ENCODE data around the gene CDH4. TPM values are rescaled to one million over a fixed set of nuclear protein-coding genes. Genes with fewer than 3 reads are reported as not detected.

Gene CDH4
- total and polyA plus RNA-seq, 2 of the 13 experiments (the other 11 are each of a cell fraction or from before 2014, with no cell fraction given): not detected

GRCh38 chr20:61980647-61981583, 728.9 kb downstream of the CDH4 start:
- 85% methylated on average over 22 of the region's 22 CpGs for WGBS (ENCODE audit: low lambda C conversion rate)
- peak; percentile 86 for ATAC-seq
- Histone ChIP-seq H3K9ac (ENCODE audit: insufficient read depth, low read depth, low read length) (no peak overlapping the region), H3K36me3 (replicated peaks in 1 of 2; ENCODE audit: control insufficient read depth in 1 of 2, insufficient read depth in 2 of 2, low read length in 2 of 2) (peaks cover 18 to 47% of the 10 kb centered on the region in 2 experiments), H3K79me2 (ENCODE audit: insufficient read depth, low read length) (no peaks in the 10 kb centered on the region), H3K4me3 (replicated peaks in 1 of 3; ENCODE audit: insufficient read depth in 1 of 3, low read depth in 2 of 3, low read length in 3 of 3) (no peak overlapping the region), H2AFZ (ENCODE audit: low read length) (no peak overlapping the region), H3K4me2 (ENCODE audit: low read depth, low read length) (no peak overlapping the region), H3K9me3 (ENCODE audit: low read length) (no peaks in the 10 kb centered on the region), H3K4me1 (ENCODE audit: insufficient read depth, low read length) (0 out of 2 replicates have a peak, but pooled peaks cover 6% of the 10 kb centered on the region), H3K27me3 (ENCODE audit: control insufficient read depth in 1 of 2, insufficient read depth in 2 of 2, low read length in 2 of 2) (no peaks in the 10 kb centered on the region), H3K27ac (ENCODE audit: extremely low read length, insufficient read depth, low read length) (no peak overlapping the region), H4K20me1 (ENCODE audit: insufficient read depth, low read length) (peaks cover 20% of the 10 kb centered on the region; the same call in 1 of the 2 replicates)
- DNase-seq (ENCODE audit: low spot score): peak; percentile 72
- ChIA-PET CTCF (ENCODE audit: low intra/inter-chr PET ratio, low total read pairs) (interaction anchor here (0.8 to 1.3 kb wide), 2 partner anchors 156 to 176 kb away, joined by 3 to 6 read pairs; no protein-coding TSS in a partner anchor), POLR2A (no interaction called here)
- in situ Hi-C loops (cut with HindIII; ENCODE audit: extremely low pct_ligation_motif_present, low pct_unique_long_range_greater_than_20kb) (no loop called here), intact Hi-C loops (cut with micrococcal nuclease; ENCODE audit: unreplicated experiment) (no loop called here)
- no TSS peak for BruUV-seq (replicated peaks)
- FAIRE-seq: peak; percentile 75
- no peak for TF ChIP-seq ZNF652 (CRISPR knock-in tag; IDR thresholded peaks at IDR 0.05; ENCODE audit: borderline replicate concordance, low read depth)
- TF ChIP-seq IRF2 (CRISPR knock-in tag; IDR thresholded peaks at IDR 0.05): no peak
- peak; percentile 51; the same call in 1 of the 2 replicates for TF ChIP-seq CAMTA2 (CRISPR knock-in tag; IDR thresholded peaks at IDR 0.05; ENCODE audit: borderline replicate concordance)
- no peak for TF ChIP-seq SSRP1 (CRISPR knock-in tag; IDR thresholded peaks at IDR 0.05)
- no peak for TF ChIP-seq ZNF207 (IDR thresholded peaks at IDR 0.05; ENCODE audit: borderline replicate concordance)
- TF ChIP-seq, protein P1, sequence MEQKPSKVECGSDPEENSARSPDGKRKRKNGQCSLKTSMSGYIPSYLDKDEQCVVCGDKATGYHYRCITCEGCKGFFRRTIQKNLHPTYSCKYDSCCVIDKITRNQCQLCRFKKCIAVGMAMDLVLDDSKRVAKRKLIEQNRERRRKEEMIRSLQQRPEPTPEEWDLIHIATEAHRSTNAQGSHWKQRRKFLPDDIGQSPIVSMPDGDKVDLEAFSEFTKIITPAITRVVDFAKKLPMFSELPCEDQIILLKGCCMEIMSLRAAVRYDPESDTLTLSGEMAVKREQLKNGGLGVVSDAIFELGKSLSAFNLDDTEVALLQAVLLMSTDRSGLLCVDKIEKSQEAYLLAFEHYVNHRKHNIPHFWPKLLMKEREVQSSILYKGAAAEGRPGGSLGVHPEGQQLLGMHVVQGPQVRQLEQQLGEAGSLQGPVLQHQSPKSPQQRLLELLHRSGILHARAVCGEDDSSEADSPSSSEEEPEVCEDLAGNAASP (CRISPR knock-in tag; IDR thresholded peaks at IDR 0.05; ENCODE audit: borderline replicate concordance): 0 out of 2 replicates have a peak, but pooled peaks have one; percentile 26
- no peak for TF ChIP-seq NFKBIZ (CRISPR knock-in tag; IDR thresholded peaks at IDR 0.05)
- TF ChIP-seq NFIC (IDR thresholded peaks at IDR 0.05; ENCODE audit: low read length): no peak
- TF ChIP-seq THAP11 (CRISPR knock-in tag; IDR thresholded peaks at IDR 0.05): no peak
- TF ChIP-seq, protein P2, sequence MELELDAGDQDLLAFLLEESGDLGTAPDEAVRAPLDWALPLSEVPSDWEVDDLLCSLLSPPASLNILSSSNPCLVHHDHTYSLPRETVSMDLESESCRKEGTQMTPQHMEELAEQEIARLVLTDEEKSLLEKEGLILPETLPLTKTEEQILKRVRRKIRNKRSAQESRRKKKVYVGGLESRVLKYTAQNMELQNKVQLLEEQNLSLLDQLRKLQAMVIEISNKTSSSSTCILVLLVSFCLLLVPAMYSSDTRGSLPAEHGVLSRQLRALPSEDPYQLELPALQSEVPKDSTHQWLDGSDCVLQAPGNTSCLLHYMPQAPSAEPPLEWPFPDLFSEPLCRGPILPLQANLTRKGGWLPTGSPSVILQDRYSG (CRISPR knock-in tag; IDR thresholded peaks at IDR 0.05): no peak
- no peak for TF ChIP-seq ZBTB21 (CRISPR knock-in tag; IDR thresholded peaks at IDR 0.05)
- TF ChIP-seq ZNF549 (CRISPR knock-in tag; IDR thresholded peaks at IDR 0.05): no peak
- no peak for TF ChIP-seq CEBPG (CRISPR knock-in tag; IDR thresholded peaks at IDR 0.05)
- no peak for TF ChIP-seq ZNF256 (CRISPR knock-in tag; conservative IDR thresholded peaks at IDR 0.05)
- TF ChIP-seq ZNF678 (CRISPR knock-in tag; IDR thresholded peaks at IDR 0.05): no peak
- TF ChIP-seq, protein P3, sequence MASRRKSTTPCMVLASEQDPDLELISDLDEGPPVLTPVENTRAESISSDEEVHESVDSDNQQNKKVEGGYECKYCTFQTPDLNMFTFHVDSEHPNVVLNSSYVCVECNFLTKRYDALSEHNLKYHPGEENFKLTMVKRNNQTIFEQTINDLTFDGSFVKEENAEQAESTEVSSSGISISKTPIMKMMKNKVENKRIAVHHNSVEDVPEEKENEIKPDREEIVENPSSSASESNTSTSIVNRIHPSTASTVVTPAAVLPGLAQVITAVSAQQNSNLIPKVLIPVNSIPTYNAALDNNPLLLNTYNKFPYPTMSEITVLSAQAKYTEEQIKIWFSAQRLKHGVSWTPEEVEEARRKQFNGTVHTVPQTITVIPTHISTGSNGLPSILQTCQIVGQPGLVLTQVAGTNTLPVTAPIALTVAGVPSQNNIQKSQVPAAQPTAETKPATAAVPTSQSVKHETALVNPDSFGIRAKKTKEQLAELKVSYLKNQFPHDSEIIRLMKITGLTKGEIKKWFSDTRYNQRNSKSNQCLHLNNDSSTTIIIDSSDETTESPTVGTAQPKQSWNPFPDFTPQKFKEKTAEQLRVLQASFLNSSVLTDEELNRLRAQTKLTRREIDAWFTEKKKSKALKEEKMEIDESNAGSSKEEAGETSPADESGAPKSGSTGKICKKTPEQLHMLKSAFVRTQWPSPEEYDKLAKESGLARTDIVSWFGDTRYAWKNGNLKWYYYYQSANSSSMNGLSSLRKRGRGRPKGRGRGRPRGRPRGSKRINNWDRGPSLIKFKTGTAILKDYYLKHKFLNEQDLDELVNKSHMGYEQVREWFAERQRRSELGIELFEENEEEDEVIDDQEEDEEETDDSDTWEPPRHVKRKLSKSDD (CRISPR knock-in tag; IDR thresholded peaks at IDR 0.05; ENCODE audit: low read depth): no peak
- TF ChIP-seq MATR3 (CRISPR knock-in tag; IDR thresholded peaks at IDR 0.05): no peak
- peak; percentile 96 for TF ChIP-seq STAG1 (CRISPR knock-in tag; IDR thresholded peaks at IDR 0.05)
- TF ChIP-seq ZNF12 (CRISPR knock-in tag; IDR thresholded peaks at IDR 0.05): 0 out of 2 replicates have a peak, but pooled peaks have one; percentile 41
- TF ChIP-seq RFX5 (IDR thresholded peaks at IDR 0.05; ENCODE audit: low read depth, low read length): no peak
- TF ChIP-seq ZNF317 (CRISPR knock-in tag; IDR thresholded peaks at IDR 0.05): 0 out of 2 replicates have a peak, but pooled peaks have one; percentile 29
- no peak for TF ChIP-seq ZNF20 (CRISPR knock-in tag; IDR thresholded peaks at IDR 0.05)

Measured in HepG2 (cell line).